Right ventricle myocardium inferior (tissue), 1 donor: ENCODE results near the gene SHC2. TPM values are rescaled to one million over a fixed set of nuclear protein-coding genes. Genes with fewer than 3 reads are reported as not detected.
A peak's percentile ranks its signal among the peaks of the same experiment; 100 is the strongest.
"Not testable (repeated sequence)": the region's sequence is repeated elsewhere in the genome, so short reads cannot be mapped to it uniquely, and the experiment has no call there.

ENCODE experiments used
- ATAC-seq: fragments of 200-7000 bp; cut with Tn5 transposase; one replicate; pipeline ENCODE4 v1.9.1; 2020; ENCODE audit warnings: mild to moderate bottlenecking, moderate library complexity
- DNase-seq: peaks from one replicate; pipeline ENCODE4 v3.0.0; 2021; ENCODE audit errors: missing footprints
- intact Hi-C: fragments of 100-400 bp; cut with DNase I; formaldehyde crosslinking; loops from one replicate; pipeline ENCODE4 v1.11.0; 2022
- total RNA-seq: library from RNA; stranded (reverse); fragmentation: NEBNext Ultra II Directional; extraction: Animal tissue kit (Norgen Biotek cat#: 25700); gene quantifications from one replicate; pipeline ENCODE4 v1.2.1, GENCODE V29; 2021
- donor health status: DM: no; HTN: yes; CAD: no; lungs with severe emphysema.

SHC2 gene
- total RNA-seq, 1 donor from 2014 or later = 10.7 TPM

DNA sequence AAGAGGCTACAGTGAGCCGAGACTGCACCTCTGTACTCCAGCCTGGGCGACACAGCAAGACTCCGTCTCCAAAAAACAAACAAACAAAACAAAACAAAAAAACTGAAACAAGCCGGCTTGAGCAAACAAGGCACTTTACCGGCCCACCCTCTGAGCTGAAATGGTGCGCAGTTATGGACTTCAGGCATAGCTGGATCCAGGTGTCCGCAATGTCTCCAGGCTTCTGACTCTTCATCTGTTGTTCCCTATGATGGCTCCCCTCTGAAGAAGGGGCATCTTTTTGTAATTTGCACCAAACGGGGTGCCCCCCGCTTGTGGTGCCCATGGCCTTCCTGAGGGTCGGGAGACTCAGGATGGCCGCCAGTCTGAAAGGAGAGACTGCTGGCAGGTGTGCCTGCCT, 58.0 kb downstream of the SHC2 start:
- no peak for DNase-seq
- intact Hi-C loops = no loop called here

DNA sequence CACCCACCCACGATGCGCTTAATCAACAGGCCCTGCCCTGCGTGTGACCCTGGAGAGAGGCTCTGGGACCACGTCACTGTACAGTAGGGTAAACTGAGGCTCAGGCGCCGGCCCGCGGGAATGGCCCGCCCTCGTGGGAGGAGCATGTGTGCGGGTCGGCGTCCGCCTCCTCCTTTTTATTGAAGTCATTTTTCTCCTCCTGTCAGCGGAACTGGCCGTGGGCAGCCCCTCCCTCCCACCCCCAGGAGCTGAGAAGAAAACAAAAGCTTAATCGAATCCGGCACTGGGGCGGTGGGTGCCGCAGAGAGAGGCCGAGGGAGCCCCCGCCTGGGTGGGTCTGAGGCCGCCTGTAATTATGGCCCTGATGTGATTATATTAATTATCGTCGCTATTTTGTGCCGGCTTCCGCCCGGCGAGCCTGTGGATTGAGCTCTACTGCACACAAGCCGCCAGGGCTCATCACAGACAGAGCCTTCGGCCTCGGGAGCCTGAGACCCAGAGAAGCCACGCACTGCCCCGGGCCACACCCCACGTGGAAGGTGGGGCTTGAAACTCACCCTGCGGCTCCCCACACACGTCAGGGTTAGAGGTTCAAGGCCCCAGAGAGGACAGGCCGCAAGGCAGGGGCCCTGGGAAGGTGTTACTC, 58.8 kb downstream of the SHC2 start:
- ATAC-seq (no peak), DNase-seq (peak; percentile 55)
- intact Hi-C loops = no loop called here

More for the DNA sequence above, 58.0 kb downstream of the SHC2 start:
- ATAC-seq = no peak

DNA sequence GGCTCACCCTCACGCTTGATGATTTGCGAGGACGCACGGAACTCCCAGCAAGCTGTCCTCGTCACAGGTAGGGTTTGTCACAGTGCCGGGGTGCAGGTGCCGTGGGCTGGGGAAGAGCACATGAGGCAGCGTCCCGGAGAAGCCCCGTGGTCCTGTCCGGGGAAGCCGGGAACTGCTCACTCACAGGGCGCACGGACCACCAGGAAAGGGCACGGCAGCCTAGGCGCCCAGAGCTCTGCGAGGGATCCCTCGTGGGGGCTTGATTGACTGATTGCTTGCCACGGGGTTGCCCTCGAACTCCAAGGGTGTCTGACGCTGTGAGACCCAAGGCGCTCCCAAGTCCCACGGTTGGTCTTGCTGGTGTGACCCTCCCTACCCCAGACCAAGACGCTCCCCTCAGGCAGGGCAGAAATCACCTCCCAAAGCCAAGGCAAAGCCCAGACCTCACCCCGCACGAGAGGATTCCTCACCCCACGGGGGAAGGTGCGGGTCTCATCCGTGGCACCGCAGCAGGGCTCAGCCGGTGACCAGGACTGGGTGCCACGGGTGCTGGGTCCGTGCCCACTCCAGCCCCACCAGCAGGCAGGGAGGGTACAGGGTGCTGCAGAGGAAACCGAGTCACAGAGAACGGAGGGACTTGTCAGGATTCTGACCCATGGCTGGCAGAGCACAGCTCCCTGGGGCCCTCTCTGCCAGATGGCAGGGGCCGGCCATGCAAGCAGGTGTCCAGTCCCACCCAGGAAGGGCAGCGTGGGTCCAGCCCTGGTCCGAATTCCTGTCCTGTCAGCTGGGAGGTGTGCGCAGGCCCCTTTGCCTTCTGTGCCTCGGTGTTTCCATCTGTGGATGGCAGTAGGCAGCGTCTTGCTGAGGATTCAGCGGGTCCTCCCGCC, 59.6 kb downstream of the SHC2 start:
- ATAC-seq (no peak), DNase-seq (peak; percentile 51)
- intact Hi-C loops = no loop called here

DNA sequence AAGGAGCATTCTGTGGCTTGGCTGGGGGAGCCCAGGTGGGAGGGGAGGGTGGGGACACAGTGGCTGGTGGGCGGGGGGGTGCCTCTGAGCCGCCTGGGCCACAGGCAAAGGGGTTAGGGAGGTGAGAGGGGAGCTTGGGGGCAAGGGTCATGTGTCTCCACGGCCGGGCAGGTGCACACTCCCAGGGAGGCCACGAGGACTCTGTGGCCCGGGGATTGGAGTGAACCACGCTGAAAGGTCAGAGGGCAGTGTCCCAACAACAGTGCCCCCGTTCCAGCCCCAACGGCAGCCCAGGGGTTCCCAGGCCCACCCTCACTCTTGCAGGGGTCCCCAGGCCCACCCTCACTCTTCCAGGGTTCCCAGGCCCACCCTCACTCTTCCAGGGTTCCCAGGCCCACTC, 61.5 kb downstream of the SHC2 start:
- intact Hi-C loops = no loop called here
- DNase-seq (peak; percentile 26), ATAC-seq (no peak)

DNA sequence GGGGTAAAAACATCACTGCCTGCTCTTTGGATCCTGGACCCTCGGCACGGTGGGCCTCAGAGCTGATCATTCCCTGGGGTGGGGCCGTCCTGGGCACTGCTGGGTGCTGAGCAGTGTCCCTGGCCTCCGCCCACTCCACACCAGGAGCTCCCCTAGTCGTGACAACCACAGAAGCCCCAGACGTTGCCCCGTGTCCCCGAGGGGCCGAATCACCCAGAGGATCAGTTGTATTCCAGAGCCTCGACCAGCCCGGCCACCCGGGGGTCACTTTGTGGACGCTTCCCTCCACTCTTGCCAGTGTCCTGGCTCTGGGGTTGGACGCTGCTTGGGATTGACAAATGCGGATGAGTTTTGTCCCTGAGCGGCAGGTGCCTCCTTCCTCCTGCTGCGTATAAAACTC, 62.1 kb downstream of the SHC2 start:
- ATAC-seq (no peak), DNase-seq (peak; percentile 44)
- intact Hi-C loops = no loop called here

DNA sequence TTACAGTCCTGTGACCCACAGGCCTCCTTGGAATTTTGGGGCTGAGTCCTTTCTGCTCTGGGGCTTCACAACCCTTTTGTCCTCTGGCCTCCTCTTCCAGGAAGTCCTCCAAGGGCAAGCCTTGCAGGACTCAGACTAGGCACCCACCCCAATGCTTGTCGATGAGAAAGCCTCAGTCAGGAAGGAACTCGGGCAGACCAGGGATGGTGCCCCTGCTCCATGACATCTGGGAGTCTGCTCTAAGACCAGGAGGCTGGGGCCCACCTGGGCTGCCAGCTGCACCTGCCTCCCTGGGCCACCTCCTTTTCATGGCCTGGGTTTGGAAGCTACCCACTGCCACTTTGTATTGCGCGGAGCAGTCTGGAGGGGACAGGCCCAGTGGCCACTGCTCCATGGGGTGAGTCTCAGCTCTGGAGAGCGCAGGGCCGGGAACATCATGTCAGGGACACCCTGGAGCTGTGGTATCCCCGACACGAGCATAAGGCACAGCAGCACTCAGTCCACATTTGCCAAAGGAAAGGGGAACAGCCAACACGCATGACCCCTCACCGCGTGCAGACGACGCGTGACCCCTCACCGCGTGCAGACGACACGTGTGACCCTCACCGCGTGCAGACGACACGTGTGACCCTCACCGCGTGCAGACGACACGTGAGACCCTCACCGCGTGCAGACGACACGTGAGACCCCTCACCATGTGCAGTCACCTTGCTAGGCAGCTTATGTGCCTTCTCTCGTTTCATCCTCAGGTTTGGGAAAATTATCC, 62.7 kb downstream of the SHC2 start:
- intact Hi-C loops = no loop called here
- ATAC-seq = no peak

DNA sequence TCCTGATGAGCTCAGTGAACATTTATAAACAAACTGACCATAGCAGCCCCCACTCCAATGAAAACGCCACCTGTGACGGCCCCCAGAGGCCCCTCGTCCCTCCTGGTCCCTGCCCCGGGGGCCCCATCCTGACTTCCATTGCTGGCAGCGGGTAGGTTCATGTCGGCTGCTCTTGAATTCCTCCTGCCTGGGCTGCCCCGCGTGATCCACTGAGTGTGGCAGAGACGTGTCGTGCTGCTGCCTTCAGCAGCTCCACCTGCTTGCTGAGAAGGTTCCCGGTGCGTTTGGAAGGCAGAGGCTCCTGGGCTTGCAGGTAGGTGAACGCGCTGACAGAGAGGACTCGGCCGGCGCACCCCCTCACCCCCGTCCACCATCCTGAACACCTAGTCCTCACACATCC, 63.5 kb downstream of the SHC2 start:
- peak; percentile 48 for DNase-seq
- ATAC-seq = no peak
- intact Hi-C loops = no loop called here

More for the DNA sequence above, 62.7 kb downstream of the SHC2 start:
- DNase-seq = peak; percentile 25

DNA sequence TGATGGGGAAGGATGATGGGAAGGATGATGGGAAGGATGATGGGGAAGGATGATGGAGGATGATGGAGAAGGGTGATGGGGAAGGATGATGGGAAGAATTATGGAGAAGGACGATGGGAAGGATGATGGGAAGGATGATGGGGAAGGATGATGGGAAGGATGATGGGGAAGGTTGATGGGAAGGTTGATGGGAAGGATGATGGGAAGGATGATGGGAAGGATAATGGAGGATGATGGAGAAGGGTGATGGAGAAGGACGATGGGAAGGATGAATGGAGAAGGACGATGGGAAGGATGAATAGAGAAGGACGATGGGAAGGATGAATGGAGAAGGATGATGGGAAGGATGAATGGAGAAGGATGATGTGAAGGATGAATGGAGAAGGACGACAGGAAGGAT, 65.4 kb downstream of the SHC2 start:
- no peak for ATAC-seq
- no peak for DNase-seq
- intact Hi-C loops = no loop called here

DNA sequence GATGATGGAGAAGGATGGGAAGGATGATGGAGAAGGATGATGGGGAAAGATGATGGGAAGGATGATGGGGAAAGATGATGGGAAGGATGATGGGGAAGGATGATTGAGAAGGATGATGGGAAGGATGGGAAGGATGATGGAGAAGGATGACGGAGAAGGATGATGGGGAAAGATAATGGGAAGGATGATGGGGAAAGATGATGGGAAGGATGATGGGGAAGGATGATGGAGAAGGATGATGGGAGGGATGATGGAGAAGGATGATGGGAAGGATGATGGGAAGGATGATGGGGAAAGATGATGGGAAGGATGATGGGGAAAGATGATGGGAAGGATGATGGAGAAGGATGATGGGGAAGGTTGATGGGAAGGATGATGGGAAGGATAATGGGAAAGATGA, 66.0 kb downstream of the SHC2 start:
- ATAC-seq, DNase-seq, intact Hi-C loops: not testable (repeated sequence)

DNA sequence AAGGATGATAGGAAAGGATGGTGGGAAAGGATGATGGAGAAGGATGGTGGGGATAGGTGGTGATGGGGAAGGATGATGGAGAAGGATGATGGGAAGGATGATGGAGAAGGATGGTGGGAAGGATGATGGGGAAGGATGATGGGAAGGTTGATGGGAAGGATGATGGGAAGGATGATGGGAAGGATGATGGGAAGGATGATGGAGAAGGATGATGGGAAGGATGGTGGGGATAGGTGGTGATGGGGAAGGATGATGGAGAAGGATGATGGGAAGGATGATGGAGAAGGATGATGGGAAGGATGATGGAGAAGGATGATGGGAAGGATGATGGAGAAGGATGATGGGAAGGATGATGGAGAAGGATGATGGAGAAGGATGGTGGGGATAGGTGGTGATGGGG, 67.3 kb downstream of the SHC2 start:
- DNase-seq, ATAC-seq, intact Hi-C loops: not testable (repeated sequence)

DNA sequence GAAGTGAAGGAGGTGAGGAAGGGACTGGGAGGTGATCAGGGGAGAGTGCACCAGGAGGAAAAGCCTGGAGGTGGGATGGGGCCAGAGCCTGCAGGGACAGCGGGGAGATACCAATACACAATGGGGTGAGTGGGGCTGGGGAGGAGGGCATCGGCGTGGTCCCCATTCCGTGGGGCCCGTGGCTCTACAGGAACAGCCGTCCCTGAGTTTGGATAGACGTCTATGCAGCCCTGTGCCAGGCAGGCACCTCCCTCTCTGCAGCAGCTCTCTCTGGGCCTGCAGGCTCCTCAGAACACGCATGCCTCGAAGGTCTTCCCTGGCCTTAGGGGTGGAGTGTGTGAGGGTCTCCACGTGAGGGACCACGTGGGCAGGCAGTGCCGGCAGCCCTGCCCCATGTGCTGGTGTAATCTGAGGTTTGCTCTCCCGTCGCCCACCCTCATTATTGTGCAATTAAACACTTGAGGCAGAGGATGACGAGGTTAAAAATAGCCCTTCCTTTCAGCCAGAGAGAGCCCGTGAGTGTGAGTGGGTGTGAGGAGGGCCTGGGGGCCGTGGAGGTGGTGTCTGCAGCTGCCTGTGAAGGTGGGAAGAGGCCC, 68.4 kb downstream of the SHC2 start:
- no peak for ATAC-seq
- intact Hi-C loops = no loop called here

DNA sequence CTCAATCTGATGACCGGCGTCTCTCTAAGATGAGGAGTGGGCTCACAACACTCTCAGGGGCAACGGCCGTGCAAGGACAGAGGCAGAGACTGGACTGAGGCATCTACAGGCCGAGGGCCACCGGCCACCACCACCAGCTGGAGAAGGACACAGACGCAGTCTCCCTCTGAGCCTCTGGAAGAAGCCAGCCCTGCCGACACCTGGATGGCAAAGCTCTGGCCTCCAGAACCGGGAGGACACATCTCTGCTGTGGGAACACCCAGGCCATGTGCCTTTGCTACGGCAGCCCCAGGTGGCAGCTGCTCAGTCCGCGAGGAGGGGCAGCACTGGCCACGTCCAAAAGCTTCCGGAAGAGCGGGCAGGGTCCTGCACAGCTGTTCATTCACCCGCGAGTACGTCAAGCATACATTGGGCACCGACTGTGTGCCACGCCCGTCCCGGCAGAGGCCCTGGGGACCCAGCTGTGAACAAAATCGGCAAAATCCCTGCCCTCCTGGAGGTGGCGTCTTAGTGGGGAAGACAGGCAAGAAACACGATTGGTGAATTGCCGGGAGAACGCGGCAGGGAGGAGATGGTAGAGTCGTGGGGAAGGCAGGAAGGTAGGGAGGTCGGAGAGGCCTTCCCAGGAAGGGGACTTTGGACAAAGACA, 69.0 kb downstream of the SHC2 start:
- intact Hi-C loops = no loop called here
- peak; percentile 48 for DNase-seq
- no peak for ATAC-seq

More for the DNA sequence above, 68.4 kb downstream of the SHC2 start:
- DNase-seq = peak; percentile 0

DNA sequence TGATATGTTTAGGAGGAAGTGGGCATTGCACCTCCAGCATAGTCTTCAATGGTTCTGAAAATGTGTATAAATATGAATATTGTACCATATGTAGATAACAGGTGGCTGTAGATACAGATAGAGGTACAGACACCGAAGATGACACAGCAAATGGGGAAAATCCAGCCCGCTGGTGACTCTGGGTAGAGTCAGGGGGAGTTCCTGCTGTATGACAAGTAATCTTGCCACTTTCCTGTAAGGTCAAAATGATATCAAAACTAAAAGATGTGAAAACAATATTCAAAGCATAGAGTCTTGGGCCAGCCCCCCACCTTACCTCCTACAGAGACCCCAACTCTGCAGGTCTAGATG, 69.7 kb downstream of the SHC2 start:
- ATAC-seq (no peak), DNase-seq (no peak)
- intact Hi-C loops = no loop called here

DNA sequence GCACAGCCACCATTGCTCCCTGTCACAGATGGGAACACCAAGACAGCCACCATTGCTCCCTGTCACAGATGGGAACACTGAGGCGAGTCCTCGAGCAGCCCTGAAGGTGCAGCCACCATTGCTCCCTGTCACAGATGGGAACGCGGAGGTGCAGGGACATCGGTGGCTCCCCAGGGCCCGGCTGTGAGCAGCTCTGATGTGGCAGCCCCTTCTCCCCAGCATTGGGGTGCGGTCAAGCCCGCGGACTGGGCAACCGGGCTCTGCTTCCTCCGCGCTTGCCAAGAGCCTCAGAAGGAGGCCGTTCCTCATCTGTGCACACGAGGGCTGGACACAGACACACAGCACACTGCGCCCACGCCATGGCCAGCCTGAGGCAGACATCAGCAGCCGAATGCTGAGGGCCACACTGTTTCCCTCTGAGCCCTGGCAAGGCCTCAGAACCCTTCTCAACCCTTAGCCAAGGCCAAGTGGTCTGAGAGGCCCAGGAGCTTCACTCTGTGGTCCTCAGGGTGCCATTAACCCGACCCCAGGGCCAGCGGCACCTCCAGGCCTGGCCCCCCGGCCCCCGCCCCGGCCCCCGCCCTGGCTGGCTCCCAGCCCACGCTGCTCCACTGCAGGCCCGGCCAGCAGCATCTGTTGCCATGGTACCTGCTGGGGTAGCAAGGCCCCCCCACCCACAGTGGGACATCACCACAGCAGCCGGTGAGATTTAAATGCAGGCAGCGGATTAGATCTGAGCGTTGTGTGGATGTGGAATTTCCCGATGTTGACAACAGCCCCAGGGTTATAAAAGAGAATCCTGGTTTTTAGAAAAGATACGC, 70.2 kb downstream of the SHC2 start:
- ATAC-seq = no peak
- intact Hi-C loops = no loop called here
- DNase-seq = peak; percentile 45

DNA sequence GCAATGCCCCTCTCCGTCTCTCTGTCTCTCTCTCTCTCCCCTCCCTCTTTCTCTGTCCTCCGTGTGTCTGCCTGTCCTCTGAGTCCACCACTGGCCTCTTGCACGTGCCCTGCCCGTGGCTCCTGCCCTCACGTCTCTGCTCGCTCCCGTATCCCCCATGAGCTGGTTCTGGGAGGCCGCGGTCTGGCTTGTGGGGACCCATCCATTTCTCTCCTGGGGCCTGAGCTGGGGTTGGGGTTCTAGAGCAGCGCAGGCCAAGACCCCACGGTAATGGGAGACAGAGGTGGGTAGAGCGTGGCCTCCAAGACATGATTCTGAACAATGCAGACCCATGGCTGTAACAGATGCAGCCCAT, 70.9 kb downstream of the SHC2 start:
- DNase-seq (peak; percentile 46), ATAC-seq (no peak)
- intact Hi-C loops = no loop called here

DNA sequence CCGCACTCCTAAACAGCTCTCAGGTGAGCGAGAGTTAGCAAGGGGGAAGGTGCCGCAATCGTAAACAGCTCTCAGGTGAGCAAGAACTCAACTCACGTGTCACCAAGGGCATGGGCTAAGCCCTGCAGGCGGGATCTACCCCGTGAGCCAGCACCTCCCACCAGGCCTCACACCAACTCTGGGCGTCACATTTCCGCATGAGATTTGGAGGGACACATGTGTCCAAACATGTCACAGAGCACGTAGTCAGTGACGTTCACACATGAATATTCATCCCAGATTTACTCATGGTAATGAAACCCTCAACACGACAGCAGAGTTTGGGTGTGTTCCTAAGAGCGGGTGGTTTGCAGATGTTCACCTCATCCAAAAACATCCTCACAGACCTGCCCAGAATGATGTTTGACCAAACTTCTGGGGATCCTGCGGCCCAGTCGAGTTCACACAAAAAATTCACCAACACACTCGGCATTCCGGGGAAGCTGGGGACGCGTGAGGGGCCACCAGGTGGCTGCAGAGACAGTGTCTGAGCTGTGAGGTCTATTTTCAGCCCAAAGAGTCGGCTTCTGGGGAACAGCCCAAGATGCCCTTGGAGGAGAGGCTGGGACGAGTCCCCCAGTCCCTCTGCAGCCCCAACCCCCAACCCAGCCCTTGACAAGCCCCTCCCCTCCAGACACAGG, 71.4 kb downstream of the SHC2 start:
- ATAC-seq (no peak), DNase-seq (peak; percentile 22)
- intact Hi-C loops = no loop called here

DNA sequence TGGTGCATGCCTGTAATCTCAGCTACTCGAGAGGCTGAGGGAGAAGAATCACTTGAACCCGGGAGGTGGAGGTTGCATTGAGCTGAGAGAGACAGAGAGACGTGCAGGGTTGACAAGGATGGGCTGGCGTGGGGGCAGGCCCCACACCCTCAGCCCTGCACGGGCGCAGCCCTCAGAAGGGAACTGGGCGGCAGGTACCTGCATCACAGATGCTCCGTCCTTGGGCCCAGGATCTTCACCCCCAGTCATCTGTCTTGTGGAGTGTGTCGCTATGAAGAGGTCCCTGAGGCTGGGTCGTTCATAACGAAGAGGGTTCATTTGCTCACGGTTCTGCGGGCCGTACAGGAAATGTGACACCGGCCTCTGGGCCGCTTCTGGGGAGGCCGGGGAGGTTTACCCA, 72.1 kb downstream of the SHC2 start:
- intact Hi-C loops = no loop called here
- no peak for ATAC-seq
- DNase-seq = peak; percentile 14
